GM21619 (cell line): ENCODE measurements around the gene ATP6V0E1.
"Not testable (repeated sequence)": the region's sequence is repeated elsewhere in the genome, so short reads cannot be mapped to it uniquely, and the experiment has no call there.

Experiments
- ATAC-seq: cut with Tn5 transposase; IDR thresholded peaks from one replicate; pipeline ENCODE4 v1.9.1; 2021; ENCODE audit not compliant: unreplicated experiment

ATP6V0E1 gene

GRCh38 chr5:173069671-173070070 is 86.1 kb downstream of the ATP6V0E1 start:
- ATAC-seq = no peak

GRCh38 chr5:173075137-173075843 is 91.7 kb downstream of the ATP6V0E1 start:
- ATAC-seq = no peak

DNA sequence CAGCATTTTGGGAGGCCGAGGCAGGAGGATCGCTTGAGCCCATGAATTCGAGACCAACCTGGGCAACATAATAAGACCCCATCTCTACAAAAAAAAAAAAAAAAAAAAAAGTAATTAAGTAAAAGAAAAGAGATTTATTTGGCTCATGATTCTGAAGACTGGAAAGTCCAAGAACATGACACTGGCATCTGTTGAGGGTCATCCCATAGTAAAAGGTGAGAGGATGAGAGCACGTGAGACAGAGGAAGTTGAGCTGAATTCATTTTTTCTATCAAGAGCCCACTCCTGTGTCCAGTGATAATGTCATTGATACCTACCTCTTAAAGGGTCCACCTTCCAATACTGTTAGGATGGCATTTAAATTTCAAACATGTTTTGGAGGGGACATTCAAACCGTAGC is 92.4 kb downstream of the ATP6V0E1 start:
- no peak for ATAC-seq

GRCh38 chr5:173076471-173076870 is 92.9 kb downstream of the ATP6V0E1 start:
- not testable (repeated sequence) for ATAC-seq

DNA sequence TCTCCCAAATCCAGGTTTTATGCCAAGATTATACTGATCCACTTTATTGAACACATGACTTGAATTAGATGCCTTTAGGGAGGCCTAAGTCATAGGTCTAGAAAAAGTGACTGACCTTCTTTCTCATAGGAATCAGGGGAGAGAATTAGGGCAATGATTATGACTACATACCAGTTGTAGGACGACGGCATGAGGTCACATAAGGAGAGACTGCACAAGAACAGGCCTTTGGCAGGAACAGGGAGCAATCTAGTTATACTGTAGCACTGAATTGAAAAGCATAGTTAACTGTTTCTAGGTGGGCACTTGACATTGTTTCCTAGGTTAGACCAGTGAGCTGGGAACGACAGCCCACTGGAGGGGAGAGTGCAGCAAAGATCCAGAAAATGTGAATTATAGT is 95.3 kb downstream of the ATP6V0E1 start:
- ATAC-seq = no peak
